ENCODE measurements around the gene CXCR5. TPM values are rescaled to one million over a fixed set of nuclear protein-coding genes. Genes with fewer than 3 reads are reported as not detected.

CXCR5 gene
- total RNA-seq, 2 donors from 2014 or later = 16.9 to 20.3 TPM

- peaks cover 83% of the 10 kb centered on the region for H3K4me1 Mint-ChIP-seq (ENCODE audit: low read depth)
- ATAC-seq (replicated peaks in 1 of 2) = no peak
- no peaks in the 10 kb centered on the region for H3K27me3 Mint-ChIP-seq (ENCODE audit: low read depth)
- H3K9me3 Mint-ChIP-seq = no peaks in the 10 kb centered on the region
- peak in 1 of 2 donors; percentile 38 for DNase-seq
- H3K36me3 Mint-ChIP-seq (ENCODE audit: insufficient read depth in 2 of 2) = no peaks in the 10 kb centered on the region
- peak overlapping the region; percentile 73 to 84 for H3K4me3 Mint-ChIP-seq
- H3K27ac Mint-ChIP-seq = peak overlapping the region; percentile 87
Observed at GRCh38 chr11:118913411-118914125, 29.9 kb downstream of the CXCR5 start.

GRCh38 chr11:118914178-118914918 is 30.7 kb downstream of the CXCR5 start:
- ATAC-seq (replicated peaks in 1 of 2) (peak; percentile 28 to 37), DNase-seq (peak; percentile 73 to 74)
- no peaks in the 10 kb centered on the region for H3K27me3 Mint-ChIP-seq (ENCODE audit: low read depth)
- peak overlapping the region; percentile 98 for H3K27ac Mint-ChIP-seq
- peak overlapping the region; percentile 73 to 84 for H3K4me3 Mint-ChIP-seq
- H3K36me3 Mint-ChIP-seq (ENCODE audit: insufficient read depth in 2 of 2) = no peaks in the 10 kb centered on the region
- H3K9me3 Mint-ChIP-seq = no peaks in the 10 kb centered on the region
- peaks cover 80% of the 10 kb centered on the region for H3K4me1 Mint-ChIP-seq (ENCODE audit: low read depth)

- peaks cover 86% of the 10 kb centered on the region for H3K4me1 Mint-ChIP-seq (ENCODE audit: low read depth)
- H3K4me3 Mint-ChIP-seq = peak overlapping the region; percentile 73 to 84
- ATAC-seq (replicated peaks in 1 of 2) = no peak
- H3K36me3 Mint-ChIP-seq (ENCODE audit: insufficient read depth in 2 of 2) = no peaks in the 10 kb centered on the region
- no peak for DNase-seq
- H3K9me3 Mint-ChIP-seq = no peaks in the 10 kb centered on the region
- no peaks in the 10 kb centered on the region for H3K27me3 Mint-ChIP-seq (ENCODE audit: low read depth)
- peak overlapping the region; percentile 98 for H3K27ac Mint-ChIP-seq
Observed at GRCh38 chr11:118914987-118915386, 31.3 kb downstream of the CXCR5 start.

- H3K4me3 Mint-ChIP-seq = peak overlapping the region; percentile 73 to 84
- no peaks in the 10 kb centered on the region for H3K27me3 Mint-ChIP-seq (ENCODE audit: low read depth)
- ATAC-seq (replicated peaks in 1 of 2) (no peak), DNase-seq (no peak)
- H3K4me1 Mint-ChIP-seq (ENCODE audit: low read depth) = peaks cover 90% of the 10 kb centered on the region
- H3K27ac Mint-ChIP-seq = peak overlapping the region; percentile 98
- H3K36me3 Mint-ChIP-seq (ENCODE audit: insufficient read depth in 2 of 2) = no peaks in the 10 kb centered on the region
- no peaks in the 10 kb centered on the region for H3K9me3 Mint-ChIP-seq
Observed at GRCh38 chr11:118915396-118915795, 31.7 kb downstream of the CXCR5 start.

- no peaks in the 10 kb centered on the region for H3K36me3 Mint-ChIP-seq (ENCODE audit: insufficient read depth in 2 of 2)
- H3K4me1 Mint-ChIP-seq (ENCODE audit: low read depth) = peaks cover 92% of the 10 kb centered on the region
- peak overlapping the region; percentile 98 for H3K27ac Mint-ChIP-seq
- peak overlapping the region; percentile 87 to 91 for H3K4me3 Mint-ChIP-seq
- H3K27me3 Mint-ChIP-seq (ENCODE audit: low read depth) = no peaks in the 10 kb centered on the region
- ATAC-seq (replicated peaks in 1 of 2) = no peak
- no peaks in the 10 kb centered on the region for H3K9me3 Mint-ChIP-seq
- DNase-seq = peak in 1 of 2 donors; percentile 4
Observed at GRCh38 chr11:118915941-118916841, 32.5 kb downstream of the CXCR5 start.

GRCh38 chr11:118916842-118917388 is 33.2 kb downstream of the CXCR5 start:
- peak overlapping the region; percentile 97 for H3K27ac Mint-ChIP-seq
- peak overlapping the region; percentile 87 to 91 for H3K4me3 Mint-ChIP-seq
- ATAC-seq (replicated peaks in 1 of 2) = no peak
- DNase-seq = no peak
- H3K36me3 Mint-ChIP-seq (ENCODE audit: insufficient read depth in 2 of 2) = no peaks in the 10 kb centered on the region
- H3K4me1 Mint-ChIP-seq (ENCODE audit: low read depth) = peaks cover 92% of the 10 kb centered on the region
- no peaks in the 10 kb centered on the region for H3K9me3 Mint-ChIP-seq
- H3K27me3 Mint-ChIP-seq (ENCODE audit: low read depth) = no peaks in the 10 kb centered on the region

- Mint-ChIP-seq H3K36me3 (ENCODE audit: insufficient read depth in 2 of 2) (no peaks in the 10 kb centered on the region), H3K4me1 (ENCODE audit: low read depth) (peaks cover 91% of the 10 kb centered on the region), H3K27me3 (ENCODE audit: low read depth) (no peaks in the 10 kb centered on the region), H3K9me3 (no peaks in the 10 kb centered on the region), H3K27ac (peak overlapping the region; percentile 97), H3K4me3 (peak overlapping the region; percentile 87 to 91)
- DNase-seq (peak; percentile 66 to 68), ATAC-seq (replicated peaks in 1 of 2) (peak; percentile 48 to 49)
Observed at GRCh38 chr11:118917481-118918127, 33.9 kb downstream of the CXCR5 start.

GRCh38 chr11:118918128-118918685 is 34.5 kb downstream of the CXCR5 start:
- Mint-ChIP-seq H3K36me3 (ENCODE audit: insufficient read depth in 2 of 2) (no peaks in the 10 kb centered on the region), H3K27ac (peak overlapping the region; percentile 97), H3K4me1 (ENCODE audit: low read depth) (peaks cover 91% of the 10 kb centered on the region), H3K27me3 (ENCODE audit: low read depth) (no peaks in the 10 kb centered on the region), H3K4me3 (peak overlapping the region; percentile 87 to 91), H3K9me3 (no peaks in the 10 kb centered on the region)
- peak; percentile 53 to 61 for DNase-seq
- ATAC-seq (replicated peaks in 1 of 2) = peak; percentile 23 to 29

- H3K27ac Mint-ChIP-seq = peak overlapping the region; percentile 91
- ATAC-seq (replicated peaks in 1 of 2) = no peak
- H3K4me1 Mint-ChIP-seq (ENCODE audit: low read depth) = peaks cover 91% of the 10 kb centered on the region
- no peaks in the 10 kb centered on the region for H3K9me3 Mint-ChIP-seq
- no peak for DNase-seq
- H3K36me3 Mint-ChIP-seq (ENCODE audit: insufficient read depth in 2 of 2) = no peaks in the 10 kb centered on the region
- no peaks in the 10 kb centered on the region for H3K27me3 Mint-ChIP-seq (ENCODE audit: low read depth)
- peak overlapping the region; percentile 87 to 91 for H3K4me3 Mint-ChIP-seq
Observed at GRCh38 chr11:118918686-118919280, 35.1 kb downstream of the CXCR5 start.

GRCh38 chr11:118921121-118921928 is 37.6 kb downstream of the CXCR5 start:
- Mint-ChIP-seq H3K4me3 (peak overlapping the region; percentile 73 to 79), H3K4me1 (ENCODE audit: low read depth) (peaks cover 79% of the 10 kb centered on the region), H3K36me3 (ENCODE audit: insufficient read depth in 2 of 2) (peaks cover 2 to 3% of the 10 kb centered on the region in 2 donors), H3K9me3 (no peaks in the 10 kb centered on the region), H3K27ac (peak overlapping the region; percentile 42), H3K27me3 (ENCODE audit: low read depth) (no peaks in the 10 kb centered on the region)
- DNase-seq = no peak
- no peak for ATAC-seq (replicated peaks in 1 of 2)

Data from activated T-cell treated with anti-CD3 and anti-CD28 coated beads, Interleukin-2, amount 50 U/mL, for 72 hours (primary cell).